SJSA1 (cell line): ENCODE results near the gene ZMIZ2. TPM values are rescaled to one million over a fixed set of nuclear protein-coding genes. Genes with fewer than 3 reads are reported as not detected.

Source experiments
- DNase-seq, 2 experiments: peaks; one replicate each; pipeline ENCODE4 v3.0.0-alpha.2; 2015 to 2020; ENCODE audit warnings: low spot score in 2 of 2, low read depth in 1 of 2
- H3K27ac ChIP-seq: fragments of 250-450 bp; sonication (Bioruptor Pico); 2 replicates; pipeline ENCODE4 v1.5.1; 2020; ENCODE audit warnings: mild to moderate bottlenecking, moderate library complexity
- H3K27me3 ChIP-seq: fragments of 250-450 bp; sonication (Bioruptor Pico); replicated peaks from 2 replicates; pipeline ENCODE4 v1.5.1; 2020; ENCODE audit warnings: mild to moderate bottlenecking, moderate library complexity
- H3K36me3 ChIP-seq: fragments of 250-450 bp; sonication (Bioruptor Pico); 2 replicates; pipeline ENCODE4 v1.5.1; 2020; ENCODE audit warnings: mild to moderate bottlenecking
- H3K4me1 ChIP-seq: fragments of 250-450 bp; sonication (Bioruptor Pico); replicated peaks from 2 replicates; pipeline ENCODE4 v1.6.1; 2021; ENCODE audit warnings: mild to moderate bottlenecking
- H3K4me3 ChIP-seq: fragments of 250-450 bp; sonication (Bioruptor Pico); 2 replicates; pipeline ENCODE4 v1.5.1; 2020; ENCODE audit warnings: mild to moderate bottlenecking
- H3K9me3 ChIP-seq: fragments of 250-450 bp; sonication (Bioruptor Pico); replicated peaks from 2 replicates; pipeline ENCODE4 v1.5.1; 2020; ENCODE audit warnings: mild to moderate bottlenecking
- total RNA-seq: library from RNA; depleted of rRNA; stranded (reverse); fragments of >200 nt; shearing (Covaris generic); gene quantifications from 2 replicates; pipeline ENCODE4 v1.2.3, GENCODE V29; 2014

The ZMIZ2 gene
- total RNA-seq, 1 experiment from 2014 or later = 6.8 TPM

- H3K27me3 ChIP-seq = no peaks in the 10 kb centered on the region
- no peak overlapping the region for H3K4me3 ChIP-seq
- peaks cover 33% of the 10 kb centered on the region for H3K36me3 ChIP-seq
- no peak for DNase-seq
- H3K9me3 ChIP-seq = no peaks in the 10 kb centered on the region
- H3K27ac ChIP-seq = no peak overlapping the region
- H3K4me1 ChIP-seq = no peaks in the 10 kb centered on the region
Measured at GRCh38 chr7:44756904-44757303, 8.3 kb downstream of the ZMIZ2 start.

- H3K27ac ChIP-seq = no peak overlapping the region
Measured at GRCh38 chr7:44757311-44757710, 8.7 kb downstream of the ZMIZ2 start.

GRCh38 chr7:44757739-44758138 is 9.1 kb downstream of the ZMIZ2 start:
- H3K27ac ChIP-seq = no peak overlapping the region
- H3K9me3 ChIP-seq = no peaks in the 10 kb centered on the region
- no peaks in the 10 kb centered on the region for H3K4me1 ChIP-seq
- peaks cover 38% of the 10 kb centered on the region for H3K36me3 ChIP-seq
- H3K4me3 ChIP-seq = no peak overlapping the region
- no peaks in the 10 kb centered on the region for H3K27me3 ChIP-seq
- DNase-seq = no peak

More at GRCh38 chr7:44757311-44757710, 8.7 kb downstream of the ZMIZ2 start:
- no peaks in the 10 kb centered on the region for H3K9me3 ChIP-seq
- H3K27me3 ChIP-seq = no peaks in the 10 kb centered on the region
- H3K4me1 ChIP-seq = no peaks in the 10 kb centered on the region
- peaks cover 36% of the 10 kb centered on the region for H3K36me3 ChIP-seq
- DNase-seq = no peak
- no peak overlapping the region for H3K4me3 ChIP-seq

GRCh38 chr7:44759246-44759645 is 10.6 kb downstream of the ZMIZ2 start:
- DNase-seq = no peak
- Histone ChIP-seq H3K4me1 (no peaks in the 10 kb centered on the region), H3K27me3 (no peaks in the 10 kb centered on the region), H3K4me3 (no peak overlapping the region), H3K9me3 (no peaks in the 10 kb centered on the region), H3K27ac (no peak overlapping the region), H3K36me3 (peaks cover 53% of the 10 kb centered on the region)

GRCh38 chr7:44760034-44760580 is 11.5 kb downstream of the ZMIZ2 start:
- no peak overlapping the region for H3K27ac ChIP-seq
- DNase-seq = no peak
- no peaks in the 10 kb centered on the region for H3K4me1 ChIP-seq
- no peaks in the 10 kb centered on the region for H3K9me3 ChIP-seq
- peaks cover 62% of the 10 kb centered on the region for H3K36me3 ChIP-seq
- no peaks in the 10 kb centered on the region for H3K27me3 ChIP-seq
- H3K4me3 ChIP-seq = no peak overlapping the region

- Histone ChIP-seq H3K9me3 (no peaks in the 10 kb centered on the region), H3K4me3 (no peak overlapping the region), H3K36me3 (peaks cover 69% of the 10 kb centered on the region), H3K27me3 (no peaks in the 10 kb centered on the region), H3K27ac (no peak overlapping the region), H3K4me1 (no peaks in the 10 kb centered on the region)
- no peak for DNase-seq
Measured at GRCh38 chr7:44761207-44762161, 12.8 kb downstream of the ZMIZ2 start.

- H3K27ac ChIP-seq = no peak overlapping the region
- peaks cover 69% of the 10 kb centered on the region for H3K36me3 ChIP-seq
- H3K4me1 ChIP-seq = no peaks in the 10 kb centered on the region
- H3K9me3 ChIP-seq = no peaks in the 10 kb centered on the region
- H3K4me3 ChIP-seq = no peak overlapping the region
- H3K27me3 ChIP-seq = no peaks in the 10 kb centered on the region
- DNase-seq = no peak
Measured at GRCh38 chr7:44762300-44762699, 13.7 kb downstream of the ZMIZ2 start.

GRCh38 chr7:44762726-44763522 is 14.3 kb downstream of the ZMIZ2 start:
- no peak for DNase-seq
- no peaks in the 10 kb centered on the region for H3K9me3 ChIP-seq
- peaks cover 72% of the 10 kb centered on the region for H3K36me3 ChIP-seq
- no peak overlapping the region for H3K27ac ChIP-seq
- H3K27me3 ChIP-seq = no peaks in the 10 kb centered on the region
- no peaks in the 10 kb centered on the region for H3K4me1 ChIP-seq
- no peak overlapping the region for H3K4me3 ChIP-seq

GRCh38 chr7:44764081-44764480 is 15.4 kb downstream of the ZMIZ2 start:
- no peak for DNase-seq
- no peak overlapping the region for H3K27ac ChIP-seq
- H3K36me3 ChIP-seq = peaks cover 69% of the 10 kb centered on the region
- H3K9me3 ChIP-seq = no peaks in the 10 kb centered on the region
- H3K4me3 ChIP-seq = no peak overlapping the region
- peaks cover 5% of the 10 kb centered on the region for H3K4me1 ChIP-seq
- H3K27me3 ChIP-seq = no peaks in the 10 kb centered on the region

GRCh38 chr7:44764665-44765578 is 16.3 kb downstream of the ZMIZ2 start:
- H3K27me3 ChIP-seq = no peaks in the 10 kb centered on the region
- H3K4me3 ChIP-seq = no peak overlapping the region
- no peak for DNase-seq
- H3K4me1 ChIP-seq = peaks cover 13% of the 10 kb centered on the region
- H3K27ac ChIP-seq = no peak overlapping the region
- peaks cover 63% of the 10 kb centered on the region for H3K36me3 ChIP-seq
- H3K9me3 ChIP-seq = no peaks in the 10 kb centered on the region

- H3K4me1 ChIP-seq = peaks cover 19% of the 10 kb centered on the region
- no peaks in the 10 kb centered on the region for H3K27me3 ChIP-seq
- H3K36me3 ChIP-seq = peaks cover 63% of the 10 kb centered on the region
- H3K9me3 ChIP-seq = no peaks in the 10 kb centered on the region
- H3K27ac ChIP-seq = no peak overlapping the region
- no peak overlapping the region for H3K4me3 ChIP-seq
- DNase-seq = no peak
Measured at GRCh38 chr7:44765579-44766415, 17.1 kb downstream of the ZMIZ2 start.

GRCh38 chr7:44766416-44766801 is 17.8 kb downstream of the ZMIZ2 start:
- DNase-seq = no peak
- Histone ChIP-seq H3K4me1 (peaks cover 19% of the 10 kb centered on the region), H3K9me3 (no peaks in the 10 kb centered on the region), H3K27me3 (no peaks in the 10 kb centered on the region), H3K27ac (no peak overlapping the region), H3K36me3 (peaks cover 58% of the 10 kb centered on the region), H3K4me3 (no peak overlapping the region)
